Measurements from ENCODE around the gene DMWD. TPM values are rescaled to one million over a fixed set of nuclear protein-coding genes. Genes with fewer than 3 reads are reported as not detected.
A peak's percentile ranks its signal among the peaks of the same experiment; 100 is the strongest.
"Not testable (repeated sequence)": the region's sequence is repeated elsewhere in the genome, so short reads cannot be mapped to it uniquely, and the experiment has no call there.

The DMWD gene
- polyA plus RNA-seq, 2 donors = 12.4 to 34.6 TPM

DNA sequence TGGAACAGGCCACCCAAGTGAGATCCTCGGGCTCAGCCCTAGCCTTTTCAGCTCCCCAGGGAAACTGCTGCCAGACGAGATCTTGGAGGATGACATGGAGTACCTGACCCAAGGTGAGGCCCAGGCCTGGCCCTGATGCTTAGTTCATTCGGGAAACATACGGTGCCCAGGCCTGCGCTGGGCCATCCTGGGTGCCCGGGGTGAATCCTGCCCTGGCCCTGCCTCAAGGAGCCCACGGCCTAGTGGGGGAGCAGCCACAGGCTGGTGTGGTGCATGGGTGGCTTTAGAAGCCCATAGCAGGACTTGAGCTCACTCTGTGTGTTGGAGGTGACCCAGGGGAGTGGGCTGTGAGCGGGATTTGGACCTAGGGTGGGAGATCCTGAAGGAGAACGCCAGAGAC, 33.7 kb downstream of the DMWD start:
- Histone ChIP-seq H3K27ac (ENCODE audit: low read depth in 2 of 2, low read length in 1 of 2) (no peak overlapping the region), H3K36me3 (ENCODE audit: control insufficient read depth in 2 of 2, insufficient read depth in 2 of 2, low read length in 1 of 2) (no peaks in the 10 kb centered on the region), H3K4me1 (ENCODE audit: control insufficient read depth in 2 of 2, insufficient read depth in 2 of 2, low read length in 1 of 2) (no peaks in the 10 kb centered on the region), H3K9me3 (ENCODE audit: control insufficient read depth in 2 of 2, insufficient read depth in 1 of 2, low read depth in 1 of 2, low read length in 1 of 2) (no peaks in the 10 kb centered on the region), H3K4me3 (ENCODE audit: low read depth in 1 of 2, low read length in 2 of 2) (no peak overlapping the region), H3K27me3 (ENCODE audit: control insufficient read depth in 1 of 2, insufficient read depth in 2 of 2, low read length in 2 of 2) (no peaks in the 10 kb centered on the region)
- 83 to 84% methylated on average over 9 of the region's 9 CpGs for WGBS, 2 donors

DNA sequence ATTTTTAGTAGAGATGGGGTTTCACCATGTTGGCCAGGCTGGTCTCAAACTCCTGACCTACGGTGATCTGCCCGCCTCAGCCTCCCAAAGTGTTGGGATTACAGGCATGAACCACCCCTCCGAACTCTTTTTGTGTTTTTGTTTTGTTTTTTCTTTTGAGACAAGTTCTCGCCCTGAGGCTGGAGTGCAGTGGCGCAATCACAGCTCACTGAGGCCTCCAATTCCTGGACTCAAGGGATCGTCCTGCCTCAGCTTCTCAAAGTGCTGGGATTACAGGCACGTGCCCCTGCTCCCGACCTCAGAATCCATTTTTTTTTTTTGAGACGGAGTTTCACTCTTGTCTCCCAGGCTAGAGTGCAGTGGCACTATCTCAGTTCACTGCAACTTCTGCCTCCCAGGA, 35.0 kb downstream of the DMWD start:
- Histone ChIP-seq H3K36me3 (ENCODE audit: control insufficient read depth in 2 of 2, insufficient read depth in 2 of 2, low read length in 1 of 2) (no peaks in the 10 kb centered on the region), H3K4me1 (ENCODE audit: control insufficient read depth in 2 of 2, insufficient read depth in 2 of 2, low read length in 1 of 2) (peaks cover 0 to 3% of the 10 kb centered on the region in 2 donors), H3K27me3 (ENCODE audit: control insufficient read depth in 1 of 2, insufficient read depth in 2 of 2, low read length in 2 of 2) (no peaks in the 10 kb centered on the region), H3K27ac (ENCODE audit: low read depth in 2 of 2, low read length in 1 of 2) (no peak overlapping the region), H3K9me3 (ENCODE audit: control insufficient read depth in 2 of 2, insufficient read depth in 1 of 2, low read depth in 1 of 2, low read length in 1 of 2) (no peaks in the 10 kb centered on the region), H3K4me3 (ENCODE audit: low read depth in 1 of 2, low read length in 2 of 2) (no peak overlapping the region)
- WGBS, 2 donors = 70 to 74% methylated on average over 9 of the region's 9 CpGs

DNA sequence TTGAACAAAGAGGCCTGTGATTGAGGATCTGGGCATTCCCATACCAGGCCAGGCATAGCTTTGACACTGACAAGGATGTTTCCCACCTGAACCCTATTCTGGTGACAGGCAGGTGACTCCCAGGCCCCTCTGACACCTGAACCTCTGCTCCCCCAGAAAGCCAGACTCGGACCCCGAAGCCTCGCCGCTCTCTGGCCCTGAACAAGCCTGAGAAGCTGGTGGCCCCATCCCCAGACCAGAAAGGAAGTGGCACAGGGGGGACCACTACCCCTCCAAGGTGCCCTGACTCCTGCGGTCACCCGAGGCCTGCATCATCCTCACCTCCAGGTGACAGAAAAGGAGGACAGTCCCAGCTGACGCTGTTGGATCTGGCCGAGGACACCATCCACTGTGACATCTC, 38.3 kb downstream of the DMWD start:
- H3K9me3 ChIP-seq (ENCODE audit: control insufficient read depth in 2 of 2, insufficient read depth in 1 of 2, low read depth in 1 of 2, low read length in 1 of 2) = no peaks in the 10 kb centered on the region
- H3K36me3 ChIP-seq (ENCODE audit: control insufficient read depth in 2 of 2, insufficient read depth in 2 of 2, low read length in 1 of 2) = no peaks in the 10 kb centered on the region
- peaks cover 0 to 3% of the 10 kb centered on the region in 2 donors for H3K4me1 ChIP-seq (ENCODE audit: control insufficient read depth in 2 of 2, insufficient read depth in 2 of 2, low read length in 1 of 2)
- WGBS, 2 donors = 95% methylated on average over 8 of the region's 8 CpGs
- H3K27ac ChIP-seq (ENCODE audit: low read depth in 2 of 2, low read length in 1 of 2) = no peak overlapping the region
- H3K4me3 ChIP-seq (ENCODE audit: low read depth in 1 of 2, low read length in 2 of 2) = no peak overlapping the region
- H3K27me3 ChIP-seq (ENCODE audit: control insufficient read depth in 1 of 2, insufficient read depth in 2 of 2, low read length in 2 of 2) = no peaks in the 10 kb centered on the region

- 74 to 77% methylated on average over 6 of the region's 6 CpGs for WGBS, 2 donors
Measured at GRCh38 chr19:45753548-45753947, 39.1 kb downstream of the DMWD start.

GRCh38 chr19:45752639-45753038, 40.0 kb downstream of the DMWD start:
- H3K9me3 ChIP-seq (ENCODE audit: control insufficient read depth in 2 of 2, insufficient read depth in 1 of 2, low read depth in 1 of 2, low read length in 1 of 2) = no peaks in the 10 kb centered on the region
- no peak overlapping the region for H3K4me3 ChIP-seq (ENCODE audit: low read depth in 1 of 2, low read length in 2 of 2)
- no peaks in the 10 kb centered on the region for H3K27me3 ChIP-seq (ENCODE audit: control insufficient read depth in 1 of 2, insufficient read depth in 2 of 2, low read length in 2 of 2)
- H3K27ac ChIP-seq (ENCODE audit: low read depth in 2 of 2, low read length in 1 of 2) = peak overlapping the region; percentile 21 to 51
- peaks cover 0 to 3% of the 10 kb centered on the region in 2 donors for H3K4me1 ChIP-seq (ENCODE audit: control insufficient read depth in 2 of 2, insufficient read depth in 2 of 2, low read length in 1 of 2)
- no peaks in the 10 kb centered on the region for H3K36me3 ChIP-seq (ENCODE audit: control insufficient read depth in 2 of 2, insufficient read depth in 2 of 2, low read length in 1 of 2)
- 61 to 80% methylated on average over 12 of the region's 12 CpGs for WGBS, 2 donors

More at GRCh38 chr19:45753548-45753947, 39.1 kb downstream of the DMWD start:
- H3K27me3 ChIP-seq (ENCODE audit: control insufficient read depth in 1 of 2, insufficient read depth in 2 of 2, low read length in 2 of 2) = no peaks in the 10 kb centered on the region
- H3K4me1 ChIP-seq (ENCODE audit: control insufficient read depth in 2 of 2, insufficient read depth in 2 of 2, low read length in 1 of 2) = peaks cover 0 to 3% of the 10 kb centered on the region in 2 donors
- no peaks in the 10 kb centered on the region for H3K36me3 ChIP-seq (ENCODE audit: control insufficient read depth in 2 of 2, insufficient read depth in 2 of 2, low read length in 1 of 2)
- no peaks in the 10 kb centered on the region for H3K9me3 ChIP-seq (ENCODE audit: control insufficient read depth in 2 of 2, insufficient read depth in 1 of 2, low read depth in 1 of 2, low read length in 1 of 2)
- H3K27ac ChIP-seq (ENCODE audit: low read depth in 2 of 2, low read length in 1 of 2) = no peak overlapping the region
- no peak overlapping the region for H3K4me3 ChIP-seq (ENCODE audit: low read depth in 1 of 2, low read length in 2 of 2)

DNA sequence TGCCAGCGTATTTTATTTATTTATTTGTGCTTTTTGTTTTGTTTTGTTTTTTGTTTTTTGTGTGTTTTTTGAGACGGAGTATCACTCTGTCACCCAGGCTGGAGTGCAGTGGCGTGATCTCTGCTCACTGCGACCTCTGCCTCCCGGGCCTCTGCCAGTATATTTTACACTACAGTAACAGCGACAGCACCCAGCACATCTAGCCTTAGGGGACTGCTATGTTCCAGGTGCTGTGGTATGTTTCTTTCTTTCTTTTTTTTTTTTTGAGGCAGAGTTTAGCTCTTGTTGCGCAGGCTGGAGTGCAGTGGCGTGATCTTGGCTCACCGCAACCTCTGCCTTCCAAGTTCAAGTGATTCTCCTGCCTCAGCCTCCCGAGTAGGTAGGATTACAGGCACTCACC, 41.2 kb downstream of the DMWD start:
- not testable (repeated sequence) for H3K4me1 ChIP-seq (ENCODE audit: control insufficient read depth in 2 of 2, insufficient read depth in 2 of 2, low read length in 1 of 2); H3K4me3 ChIP-seq (ENCODE audit: low read depth in 1 of 2, low read length in 2 of 2); H3K27me3 ChIP-seq (ENCODE audit: control insufficient read depth in 1 of 2, insufficient read depth in 2 of 2, low read length in 2 of 2); H3K9me3 ChIP-seq (ENCODE audit: control insufficient read depth in 2 of 2, insufficient read depth in 1 of 2, low read depth in 1 of 2, low read length in 1 of 2); H3K36me3 ChIP-seq (ENCODE audit: control insufficient read depth in 2 of 2, insufficient read depth in 2 of 2, low read length in 1 of 2); H3K27ac ChIP-seq (ENCODE audit: low read depth in 2 of 2, low read length in 1 of 2)
- 84 to 89% methylated on average over 10 of the region's 10 CpGs for WGBS, 2 donors

DNA sequence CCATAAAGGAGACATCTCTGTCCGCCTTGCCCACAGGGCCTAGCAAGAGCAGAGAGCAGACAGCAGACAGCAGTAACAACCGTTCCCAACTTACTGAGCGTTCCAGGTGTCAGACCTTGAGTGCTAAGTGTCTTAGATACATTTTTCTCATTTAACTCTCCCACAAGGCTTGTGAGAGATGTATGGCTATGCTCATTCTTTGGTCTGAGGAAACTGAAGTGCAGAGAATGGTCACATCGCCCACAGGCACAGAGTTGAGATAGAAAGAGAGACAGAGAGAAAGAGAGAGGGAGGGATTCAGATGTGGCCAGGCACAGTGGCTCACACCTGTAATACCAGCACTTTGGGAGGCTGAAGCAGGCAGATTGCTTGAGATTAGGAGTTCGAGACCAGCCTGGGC, 45.1 kb downstream of the DMWD start:
- Histone ChIP-seq H3K9me3 (ENCODE audit: control insufficient read depth in 2 of 2, insufficient read depth in 1 of 2, low read depth in 1 of 2, low read length in 1 of 2) (no peaks in the 10 kb centered on the region), H3K36me3 (ENCODE audit: control insufficient read depth in 2 of 2, insufficient read depth in 2 of 2, low read length in 1 of 2) (no peaks in the 10 kb centered on the region), H3K4me1 (ENCODE audit: control insufficient read depth in 2 of 2, insufficient read depth in 2 of 2, low read length in 1 of 2) (no peaks in the 10 kb centered on the region), H3K27ac (ENCODE audit: low read depth in 2 of 2, low read length in 1 of 2) (no peak overlapping the region), H3K27me3 (ENCODE audit: control insufficient read depth in 1 of 2, insufficient read depth in 2 of 2, low read length in 2 of 2) (no peaks in the 10 kb centered on the region), H3K4me3 (ENCODE audit: low read depth in 1 of 2, low read length in 2 of 2) (no peak overlapping the region)
- WGBS, 2 donors = 79% methylated on average over 5 of the region's 5 CpGs

GRCh38 chr19:45746866-45747265, 45.8 kb downstream of the DMWD start:
- Histone ChIP-seq H3K4me3 (ENCODE audit: low read depth in 1 of 2, low read length in 2 of 2) (no peak overlapping the region), H3K27ac (ENCODE audit: low read depth in 2 of 2, low read length in 1 of 2) (no peak overlapping the region), H3K27me3 (ENCODE audit: control insufficient read depth in 1 of 2, insufficient read depth in 2 of 2, low read length in 2 of 2) (no peaks in the 10 kb centered on the region), H3K36me3 (ENCODE audit: control insufficient read depth in 2 of 2, insufficient read depth in 2 of 2, low read length in 1 of 2) (no peaks in the 10 kb centered on the region), H3K4me1 (ENCODE audit: control insufficient read depth in 2 of 2, insufficient read depth in 2 of 2, low read length in 1 of 2) (no peaks in the 10 kb centered on the region), H3K9me3 (ENCODE audit: control insufficient read depth in 2 of 2, insufficient read depth in 1 of 2, low read depth in 1 of 2, low read length in 1 of 2) (no peaks in the 10 kb centered on the region)
- 62 to 71% methylated on average over 5 of the region's 5 CpGs for WGBS, 2 donors

DNA sequence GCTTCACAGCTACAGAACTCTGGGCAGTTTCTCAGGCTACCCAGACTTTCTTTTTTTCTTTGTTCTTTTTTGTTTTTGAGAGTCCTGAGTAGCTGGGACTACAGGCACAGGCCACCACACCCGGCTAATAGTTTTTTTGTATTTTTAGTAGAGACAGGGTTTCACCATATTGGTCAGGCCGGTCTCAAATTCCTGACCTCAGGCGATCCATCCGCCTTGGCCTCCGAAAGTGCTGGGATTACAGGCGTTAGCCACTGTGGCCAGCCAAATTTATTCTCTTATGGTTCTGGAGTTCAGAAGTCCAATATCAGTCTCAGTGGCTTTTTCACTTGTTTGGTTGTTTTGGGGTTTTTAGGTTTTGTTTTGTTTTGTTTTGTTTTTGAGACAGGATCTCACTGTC, 47.0 kb downstream of the DMWD start:
- Histone ChIP-seq H3K27ac (ENCODE audit: low read depth in 2 of 2, low read length in 1 of 2) (no peak overlapping the region), H3K9me3 (ENCODE audit: control insufficient read depth in 2 of 2, insufficient read depth in 1 of 2, low read depth in 1 of 2, low read length in 1 of 2) (no peaks in the 10 kb centered on the region), H3K4me3 (ENCODE audit: low read depth in 1 of 2, low read length in 2 of 2) (no peak overlapping the region), H3K36me3 (ENCODE audit: control insufficient read depth in 2 of 2, insufficient read depth in 2 of 2, low read length in 1 of 2) (no peaks in the 10 kb centered on the region), H3K27me3 (ENCODE audit: control insufficient read depth in 1 of 2, insufficient read depth in 2 of 2, low read length in 2 of 2) (no peaks in the 10 kb centered on the region), H3K4me1 (ENCODE audit: control insufficient read depth in 2 of 2, insufficient read depth in 2 of 2, low read length in 1 of 2) (no peaks in the 10 kb centered on the region)
- WGBS, 2 donors = 88 to 91% methylated on average over 6 of the region's 6 CpGs

DNA sequence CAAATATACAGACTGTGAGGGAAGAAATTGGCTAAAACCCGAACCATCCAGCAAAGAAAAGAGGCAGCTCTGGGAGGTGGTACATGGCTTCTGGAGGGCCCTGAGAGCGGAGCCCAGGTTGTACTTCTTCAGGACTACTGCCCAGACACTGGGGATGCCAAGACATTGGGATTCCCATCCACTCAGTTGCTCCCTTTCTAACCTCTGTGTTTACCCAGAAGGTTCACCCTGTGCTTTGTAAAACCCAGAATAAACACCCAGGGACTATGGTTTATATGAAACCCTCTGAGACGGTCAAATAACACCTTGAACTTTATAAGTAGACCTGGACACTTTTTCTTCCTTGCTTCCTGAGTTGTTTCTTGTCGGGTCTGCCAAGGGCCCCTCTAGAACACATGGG, 49.7 kb downstream of the DMWD start:
- Histone ChIP-seq H3K36me3 (ENCODE audit: control insufficient read depth in 2 of 2, insufficient read depth in 2 of 2, low read length in 1 of 2) (no peaks in the 10 kb centered on the region), H3K27me3 (ENCODE audit: control insufficient read depth in 1 of 2, insufficient read depth in 2 of 2, low read length in 2 of 2) (no peaks in the 10 kb centered on the region), H3K9me3 (ENCODE audit: control insufficient read depth in 2 of 2, insufficient read depth in 1 of 2, low read depth in 1 of 2, low read length in 1 of 2) (no peaks in the 10 kb centered on the region), H3K27ac (ENCODE audit: low read depth in 2 of 2, low read length in 1 of 2) (no peak overlapping the region), H3K4me3 (ENCODE audit: low read depth in 1 of 2, low read length in 2 of 2) (no peak overlapping the region), H3K4me1 (ENCODE audit: control insufficient read depth in 2 of 2, insufficient read depth in 2 of 2, low read length in 1 of 2) (no peaks in the 10 kb centered on the region)
- 52 to 60% methylated on average over 4 of the region's 4 CpGs for WGBS, 2 donors

Data from esophagus (tissue), 2 donors.